Measurements from ENCODE around the gene MAP2. TPM values are rescaled to one million over a fixed set of nuclear protein-coding genes. Genes with fewer than 3 reads are reported as not detected.

Gene MAP2
- total and polyA plus RNA-seq, 2 of the 13 experiments (the other 11 are each of a cell fraction or from before 2014, with no cell fraction given) = 0.08 TPM; not detected in 1

DNA sequence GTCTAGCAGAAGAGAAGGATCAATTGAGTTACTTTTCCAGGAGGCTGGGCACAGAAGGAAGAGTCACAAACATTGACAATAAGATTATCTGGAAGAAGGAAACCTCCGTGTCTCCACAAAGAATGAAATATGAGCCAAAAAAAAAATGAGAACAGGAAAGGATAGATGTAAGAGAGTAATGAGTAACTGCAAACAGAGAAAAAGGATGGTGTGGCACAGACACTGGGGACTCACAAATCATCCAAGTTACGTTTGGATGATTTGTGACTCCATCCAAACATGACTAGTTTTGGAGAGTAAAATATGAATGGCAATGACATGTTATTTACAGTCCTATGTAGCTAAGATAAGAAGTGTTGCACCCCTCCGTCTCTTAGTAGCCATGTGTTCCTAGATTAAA is 42.8 kb upstream of the MAP2 start:
- no peaks in the 10 kb centered on the region for H4K20me1 ChIP-seq (ENCODE audit: insufficient read depth, low read length)
- no TSS peak for BruUV-seq (replicated peaks)
- no peak overlapping the region for H2AFZ ChIP-seq (ENCODE audit: low read length)
- ChIA-PET POLR2A (no interaction called here), CTCF (ENCODE audit: low intra/inter-chr PET ratio, low total read pairs) (no interaction called here)
- DNase-seq (ENCODE audit: low spot score) (no peak), ATAC-seq (no peak), FAIRE-seq (no peak)
- peaks cover 16% of the 10 kb centered on the region; the same call in 1 of the 2 replicates for H3K9me3 ChIP-seq (ENCODE audit: low read length)
- no peaks in the 10 kb centered on the region for H3K36me3 ChIP-seq (replicated peaks in 1 of 2; ENCODE audit: control insufficient read depth in 1 of 2, insufficient read depth in 2 of 2, low read length in 2 of 2)
- whole genome bisulfite sequencing (ENCODE audit: low lambda C conversion rate) = 9% methylated on average over 3 of the region's 3 CpGs
- H3K4me3 ChIP-seq (replicated peaks in 1 of 3; ENCODE audit: insufficient read depth in 1 of 3, low read depth in 2 of 3, low read length in 3 of 3) = no peak overlapping the region
- H3K27ac ChIP-seq (ENCODE audit: extremely low read length, insufficient read depth, low read length) = no peak overlapping the region
- H3K9ac ChIP-seq (ENCODE audit: insufficient read depth, low read depth, low read length) = no peak overlapping the region
- no peaks in the 10 kb centered on the region for H3K4me1 ChIP-seq (ENCODE audit: insufficient read depth, low read length)
- no peaks in the 10 kb centered on the region for H3K27me3 ChIP-seq (ENCODE audit: control insufficient read depth in 1 of 2, insufficient read depth in 2 of 2, low read length in 2 of 2)
- H3K4me2 ChIP-seq (ENCODE audit: low read depth, low read length) = no peak overlapping the region
- in situ Hi-C loops (cut with HindIII; ENCODE audit: extremely low pct_ligation_motif_present, low pct_unique_long_range_greater_than_20kb) = no loop called here
- intact Hi-C loops (cut with micrococcal nuclease; ENCODE audit: unreplicated experiment) = no loop called here
- no peaks in the 10 kb centered on the region for H3K79me2 ChIP-seq (ENCODE audit: insufficient read depth, low read length)
- TF ChIP-seq SALL1 (CRISPR knock-in tag; IDR thresholded peaks at IDR 0.05) (no peak), ZNF256 (CRISPR knock-in tag; conservative IDR thresholded peaks at IDR 0.05) (no peak), ZNF530 (CRISPR knock-in tag; IDR thresholded peaks at IDR 0.05; ENCODE audit: low read depth) (no peak), MIER3 (CRISPR knock-in tag; IDR thresholded peaks at IDR 0.05; ENCODE audit: borderline replicate concordance) (no peak), ZNF839 (CRISPR knock-in tag; IDR thresholded peaks at IDR 0.05; ENCODE audit: borderline replicate concordance) (no peak), GATAD1 (CRISPR knock-in tag; IDR thresholded peaks at IDR 0.05) (no peak), MEIS2 (CRISPR knock-in tag; IDR thresholded peaks at IDR 0.05) (no peak), ZMAT3 (CRISPR knock-in tag; conservative IDR thresholded peaks at IDR 0.05) (no peak)
- TF ChIP-seq, protein P1, sequence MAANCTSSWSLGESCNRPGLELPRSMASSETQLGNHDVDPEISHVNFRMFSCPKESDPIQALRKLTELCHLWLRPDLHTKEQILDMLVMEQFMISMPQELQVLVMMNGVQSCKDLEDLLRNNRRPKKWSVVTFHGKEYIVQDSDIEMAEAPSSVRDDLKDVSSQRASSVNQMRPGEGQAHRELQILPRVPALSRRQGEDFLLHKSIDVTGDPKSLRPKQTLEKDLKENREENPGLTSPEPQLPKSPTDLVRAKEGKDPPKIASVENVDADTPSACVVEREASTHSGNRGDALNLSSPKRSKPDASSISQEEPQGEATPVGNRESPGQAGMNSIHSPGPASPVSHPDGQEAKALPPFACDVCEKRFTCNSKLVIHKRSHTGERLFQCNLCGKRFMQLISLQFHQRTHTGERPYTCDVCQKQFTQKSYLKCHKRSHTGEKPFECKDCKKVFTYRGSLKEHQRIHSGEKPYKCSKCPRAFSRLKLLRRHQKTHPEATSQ (CRISPR knock-in tag; IDR thresholded peaks at IDR 0.05; ENCODE audit: borderline replicate concordance) = no peak
- TF ChIP-seq, protein P2, sequence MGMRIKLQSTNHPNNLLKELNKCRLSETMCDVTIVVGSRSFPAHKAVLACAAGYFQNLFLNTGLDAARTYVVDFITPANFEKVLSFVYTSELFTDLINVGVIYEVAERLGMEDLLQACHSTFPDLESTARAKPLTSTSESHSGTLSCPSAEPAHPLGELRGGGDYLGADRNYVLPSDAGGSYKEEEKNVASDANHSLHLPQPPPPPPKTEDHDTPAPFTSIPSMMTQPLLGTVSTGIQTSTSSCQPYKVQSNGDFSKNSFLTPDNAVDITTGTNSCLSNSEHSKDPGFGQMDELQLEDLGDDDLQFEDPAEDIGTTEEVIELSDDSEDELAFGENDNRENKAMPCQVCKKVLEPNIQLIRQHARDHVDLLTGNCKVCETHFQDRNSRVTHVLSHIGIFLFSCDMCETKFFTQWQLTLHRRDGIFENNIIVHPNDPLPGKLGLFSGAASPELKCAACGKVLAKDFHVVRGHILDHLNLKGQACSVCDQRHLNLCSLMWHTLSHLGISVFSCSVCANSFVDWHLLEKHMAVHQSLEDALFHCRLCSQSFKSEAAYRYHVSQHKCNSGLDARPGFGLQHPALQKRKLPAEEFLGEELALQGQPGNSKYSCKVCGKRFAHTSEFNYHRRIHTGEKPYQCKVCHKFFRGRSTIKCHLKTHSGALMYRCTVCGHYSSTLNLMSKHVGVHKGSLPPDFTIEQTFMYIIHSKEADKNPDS (CRISPR knock-in tag; IDR thresholded peaks at IDR 0.05) = no peak
- TF ChIP-seq, protein P3, sequence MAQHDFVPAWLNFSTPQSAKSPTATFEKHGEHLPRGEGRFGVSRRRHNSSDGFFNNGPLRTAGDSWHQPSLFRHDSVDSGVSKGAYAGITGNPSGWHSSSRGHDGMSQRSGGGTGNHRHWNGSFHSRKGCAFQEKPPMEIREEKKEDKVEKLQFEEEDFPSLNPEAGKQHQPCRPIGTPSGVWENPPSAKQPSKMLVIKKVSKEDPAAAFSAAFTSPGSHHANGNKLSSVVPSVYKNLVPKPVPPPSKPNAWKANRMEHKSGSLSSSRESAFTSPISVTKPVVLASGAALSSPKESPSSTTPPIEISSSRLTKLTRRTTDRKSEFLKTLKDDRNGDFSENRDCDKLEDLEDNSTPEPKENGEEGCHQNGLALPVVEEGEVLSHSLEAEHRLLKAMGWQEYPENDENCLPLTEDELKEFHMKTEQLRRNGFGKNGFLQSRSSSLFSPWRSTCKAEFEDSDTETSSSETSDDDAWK (CRISPR knock-in tag; IDR thresholded peaks at IDR 0.05) = no peak
- TF ChIP-seq, protein P4, sequence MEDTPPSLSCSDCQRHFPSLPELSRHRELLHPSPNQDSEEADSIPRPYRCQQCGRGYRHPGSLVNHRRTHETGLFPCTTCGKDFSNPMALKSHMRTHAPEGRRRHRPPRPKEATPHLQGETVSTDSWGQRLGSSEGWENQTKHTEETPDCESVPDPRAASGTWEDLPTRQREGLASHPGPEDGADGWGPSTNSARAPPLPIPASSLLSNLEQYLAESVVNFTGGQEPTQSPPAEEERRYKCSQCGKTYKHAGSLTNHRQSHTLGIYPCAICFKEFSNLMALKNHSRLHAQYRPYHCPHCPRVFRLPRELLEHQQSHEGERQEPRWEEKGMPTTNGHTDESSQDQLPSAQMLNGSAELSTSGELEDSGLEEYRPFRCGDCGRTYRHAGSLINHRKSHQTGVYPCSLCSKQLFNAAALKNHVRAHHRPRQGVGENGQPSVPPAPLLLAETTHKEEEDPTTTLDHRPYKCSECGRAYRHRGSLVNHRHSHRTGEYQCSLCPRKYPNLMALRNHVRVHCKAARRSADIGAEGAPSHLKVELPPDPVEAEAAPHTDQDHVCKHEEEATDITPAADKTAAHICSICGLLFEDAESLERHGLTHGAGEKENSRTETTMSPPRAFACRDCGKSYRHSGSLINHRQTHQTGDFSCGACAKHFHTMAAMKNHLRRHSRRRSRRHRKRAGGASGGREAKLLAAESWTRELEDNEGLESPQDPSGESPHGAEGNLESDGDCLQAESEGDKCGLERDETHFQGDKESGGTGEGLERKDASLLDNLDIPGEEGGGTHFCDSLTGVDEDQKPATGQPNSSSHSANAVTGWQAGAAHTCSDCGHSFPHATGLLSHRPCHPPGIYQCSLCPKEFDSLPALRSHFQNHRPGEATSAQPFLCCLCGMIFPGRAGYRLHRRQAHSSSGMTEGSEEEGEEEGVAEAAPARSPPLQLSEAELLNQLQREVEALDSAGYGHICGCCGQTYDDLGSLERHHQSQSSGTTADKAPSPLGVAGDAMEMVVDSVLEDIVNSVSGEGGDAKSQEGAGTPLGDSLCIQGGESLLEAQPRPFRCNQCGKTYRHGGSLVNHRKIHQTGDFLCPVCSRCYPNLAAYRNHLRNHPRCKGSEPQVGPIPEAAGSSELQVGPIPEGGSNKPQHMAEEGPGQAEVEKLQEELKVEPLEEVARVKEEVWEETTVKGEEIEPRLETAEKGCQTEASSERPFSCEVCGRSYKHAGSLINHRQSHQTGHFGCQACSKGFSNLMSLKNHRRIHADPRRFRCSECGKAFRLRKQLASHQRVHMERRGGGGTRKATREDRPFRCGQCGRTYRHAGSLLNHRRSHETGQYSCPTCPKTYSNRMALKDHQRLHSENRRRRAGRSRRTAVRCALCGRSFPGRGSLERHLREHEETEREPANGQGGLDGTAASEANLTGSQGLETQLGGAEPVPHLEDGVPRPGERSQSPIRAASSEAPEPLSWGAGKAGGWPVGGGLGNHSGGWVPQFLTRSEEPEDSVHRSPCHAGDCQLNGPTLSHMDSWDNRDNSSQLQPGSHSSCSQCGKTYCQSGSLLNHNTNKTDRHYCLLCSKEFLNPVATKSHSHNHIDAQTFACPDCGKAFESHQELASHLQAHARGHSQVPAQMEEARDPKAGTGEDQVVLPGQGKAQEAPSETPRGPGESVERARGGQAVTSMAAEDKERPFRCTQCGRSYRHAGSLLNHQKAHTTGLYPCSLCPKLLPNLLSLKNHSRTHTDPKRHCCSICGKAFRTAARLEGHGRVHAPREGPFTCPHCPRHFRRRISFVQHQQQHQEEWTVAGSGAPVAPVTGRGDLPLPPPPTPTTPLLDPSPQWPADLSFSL (CRISPR knock-in tag; IDR thresholded peaks at IDR 0.05) = no peak

All from HepG2 (cell line).